NCI-H1694 treated with DMSO at 0.1 percent for 48 hours (cell line): Measurements from ENCODE around the gene MCF2.
A peak's percentile ranks its signal among the peaks of the same experiment; 100 is the strongest.

ENCODE experiments used
- DNase-seq: peaks from one replicate; lab custom pipeline; 2025; lab: John Stamatoyannopoulos, UW

The MCF2 gene

GRCh38 chrX:139600105-139600504, 107.9 kb downstream of the MCF2 start:
- no peak for DNase-seq

GRCh38 chrX:139596068-139596467, 111.9 kb downstream of the MCF2 start:
- DNase-seq: no peak

- DNase-seq: no peak
Observed at GRCh38 chrX:139585613-139586012, 122.4 kb downstream of the MCF2 start.

- DNase-seq: no peak
Observed at GRCh38 chrX:139581068-139581467, 126.9 kb downstream of the MCF2 start.

- no peak for DNase-seq
Observed at GRCh38 chrX:139566981-139567380, 141.0 kb downstream of the MCF2 start.

GRCh38 chrX:139563251-139563650, 144.7 kb downstream of the MCF2 start:
- DNase-seq: no peak

GRCh38 chrX:139560221-139560620, 147.7 kb downstream of the MCF2 start:
- DNase-seq: no peak

- peak; percentile 9 for DNase-seq
Observed at GRCh38 chrX:139559383-139560042, 148.5 kb downstream of the MCF2 start.

GRCh38 chrX:139554991-139555675, 152.8 kb downstream of the MCF2 start:
- DNase-seq: no peak

- DNase-seq: no peak
Observed at GRCh38 chrX:139554376-139554775, 153.6 kb downstream of the MCF2 start.

GRCh38 chrX:139544591-139544990, 163.4 kb downstream of the MCF2 start:
- DNase-seq: no peak

- DNase-seq: no peak
Observed at GRCh38 chrX:139543920-139544319, 164.0 kb downstream of the MCF2 start.

GRCh38 chrX:139542652-139543051, 165.3 kb downstream of the MCF2 start:
- DNase-seq: no peak

- no peak for DNase-seq
Observed at GRCh38 chrX:139538907-139539790, 168.8 kb downstream of the MCF2 start.

GRCh38 chrX:139533444-139533843, 174.5 kb downstream of the MCF2 start:
- no peak for DNase-seq

GRCh38 chrX:139532834-139533233, 175.1 kb downstream of the MCF2 start:
- no peak for DNase-seq
